ENCODE results near the gene NRIP3.

DNA sequence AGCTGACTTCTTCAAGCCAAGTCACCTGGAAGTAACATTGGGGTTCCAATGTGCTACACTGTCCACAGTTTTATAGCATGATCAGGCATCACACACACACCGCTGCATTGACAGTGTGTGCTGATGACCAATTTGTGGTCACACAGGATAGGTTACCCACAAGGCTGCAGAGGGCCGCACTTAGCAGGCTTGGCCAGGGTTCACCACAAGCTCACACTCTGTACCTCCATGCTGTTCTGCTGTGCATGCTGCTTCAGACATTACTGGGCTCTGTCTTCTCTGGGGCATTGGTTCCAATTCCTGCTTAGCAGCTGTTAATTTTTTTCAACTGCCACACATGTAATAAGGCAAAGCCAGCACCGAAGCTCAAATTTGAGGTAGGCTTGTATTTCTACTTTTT lies 11.0 kb upstream of the NRIP3 start:
- TF ChIP-seq, protein P1, sequence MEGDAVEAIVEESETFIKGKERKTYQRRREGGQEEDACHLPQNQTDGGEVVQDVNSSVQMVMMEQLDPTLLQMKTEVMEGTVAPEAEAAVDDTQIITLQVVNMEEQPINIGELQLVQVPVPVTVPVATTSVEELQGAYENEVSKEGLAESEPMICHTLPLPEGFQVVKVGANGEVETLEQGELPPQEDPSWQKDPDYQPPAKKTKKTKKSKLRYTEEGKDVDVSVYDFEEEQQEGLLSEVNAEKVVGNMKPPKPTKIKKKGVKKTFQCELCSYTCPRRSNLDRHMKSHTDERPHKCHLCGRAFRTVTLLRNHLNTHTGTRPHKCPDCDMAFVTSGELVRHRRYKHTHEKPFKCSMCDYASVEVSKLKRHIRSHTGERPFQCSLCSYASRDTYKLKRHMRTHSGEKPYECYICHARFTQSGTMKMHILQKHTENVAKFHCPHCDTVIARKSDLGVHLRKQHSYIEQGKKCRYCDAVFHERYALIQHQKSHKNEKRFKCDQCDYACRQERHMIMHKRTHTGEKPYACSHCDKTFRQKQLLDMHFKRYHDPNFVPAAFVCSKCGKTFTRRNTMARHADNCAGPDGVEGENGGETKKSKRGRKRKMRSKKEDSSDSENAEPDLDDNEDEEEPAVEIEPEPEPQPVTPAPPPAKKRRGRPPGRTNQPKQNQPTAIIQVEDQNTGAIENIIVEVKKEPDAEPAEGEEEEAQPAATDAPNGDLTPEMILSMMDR (IDR thresholded peaks at IDR 0.05): no peak
- TF ChIP-seq POLR2A (IDR thresholded peaks at IDR 0.05): no peak
